Skeletal muscle tissue (tissue), 4 donors: ENCODE measurements around the gene TNRC6B. TPM values are rescaled to one million over a fixed set of nuclear protein-coding genes. Genes with fewer than 3 reads are reported as not detected.

Source experiments
- H3K27ac ChIP-seq: one replicate; pipeline ENCODE4 v1.7.0; 2013; ENCODE audit warnings: mild to moderate bottlenecking, low read depth, low read length, inconsistent platforms
- H3K27me3 ChIP-seq, 3 donors: one replicate each; pipeline ENCODE4 v1.7.0; 2013; ENCODE audit warnings: low read length in 3 of 3; ENCODE audit not compliant: control insufficient read depth in 3 of 3, insufficient read depth in 3 of 3
- H3K36me3 ChIP-seq, 3 donors: one replicate each; pipeline ENCODE4 v1.7.0; 2013; ENCODE audit warnings: low read length in 3 of 3; ENCODE audit not compliant: control insufficient read depth in 3 of 3, insufficient read depth in 3 of 3
- H3K4me1 ChIP-seq, 3 donors: one replicate each; pipeline ENCODE4 v1.7.0; 2013; ENCODE audit warnings: low read length in 3 of 3, mild to moderate bottlenecking in 3 of 3; ENCODE audit not compliant: control insufficient read depth in 3 of 3, insufficient read depth in 3 of 3
- H3K4me3 ChIP-seq, 3 donors: one replicate each; pipeline ENCODE4 v1.7.0; 2013; ENCODE audit warnings: low read length in 3 of 3
- H3K9ac ChIP-seq, 3 donors: one replicate each; pipeline ENCODE4 v1.7.0; 2013; ENCODE audit warnings: low read length in 3 of 3, mild to moderate bottlenecking in 3 of 3, moderate library complexity in 2 of 3, low read depth in 1 of 3
- H3K9me3 ChIP-seq, 3 donors: one replicate each; pipeline ENCODE4 v1.7.0; 2013; ENCODE audit warnings: low read length in 3 of 3; ENCODE audit not compliant: control insufficient read depth in 3 of 3
- total RNA-seq: library from RNA; depleted of rRNA; stranded (reverse); fragments of >200 nt; gene quantifications from one replicate; pipeline ENCODE4 v1.2.3, GENCODE V29; 2014
- donor health status: Osteomylitis.

TNRC6B gene
- total RNA-seq, 1 donor from 2014 or later = 28.2 TPM

DNA sequence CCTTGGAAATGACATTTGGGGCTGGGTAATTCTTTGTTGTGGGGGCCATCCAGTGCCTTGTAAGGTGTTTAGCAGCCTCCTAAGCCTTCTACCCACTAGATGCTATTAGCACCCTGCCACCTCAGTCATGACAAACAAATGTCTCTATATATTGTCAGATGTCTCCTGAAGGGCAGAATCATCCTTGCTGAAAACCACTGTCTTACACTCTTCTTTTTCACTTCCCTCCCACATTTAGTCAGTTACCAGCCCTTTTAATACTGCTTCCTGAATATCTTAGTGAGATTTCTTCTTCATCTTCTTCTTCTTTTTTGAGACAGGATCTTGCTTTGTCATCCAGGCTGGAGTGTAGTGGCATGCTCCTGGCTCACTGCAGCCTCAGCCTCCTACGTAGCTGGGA, 33.1 kb downstream of the TNRC6B start:
- Histone ChIP-seq H3K27ac (no peak overlapping the region), H3K27me3 (no peaks in the 10 kb centered on the region), H3K4me1 (peaks cover 40 to 44% (median 44%) of the 10 kb centered on the region in 3 donors)

DNA sequence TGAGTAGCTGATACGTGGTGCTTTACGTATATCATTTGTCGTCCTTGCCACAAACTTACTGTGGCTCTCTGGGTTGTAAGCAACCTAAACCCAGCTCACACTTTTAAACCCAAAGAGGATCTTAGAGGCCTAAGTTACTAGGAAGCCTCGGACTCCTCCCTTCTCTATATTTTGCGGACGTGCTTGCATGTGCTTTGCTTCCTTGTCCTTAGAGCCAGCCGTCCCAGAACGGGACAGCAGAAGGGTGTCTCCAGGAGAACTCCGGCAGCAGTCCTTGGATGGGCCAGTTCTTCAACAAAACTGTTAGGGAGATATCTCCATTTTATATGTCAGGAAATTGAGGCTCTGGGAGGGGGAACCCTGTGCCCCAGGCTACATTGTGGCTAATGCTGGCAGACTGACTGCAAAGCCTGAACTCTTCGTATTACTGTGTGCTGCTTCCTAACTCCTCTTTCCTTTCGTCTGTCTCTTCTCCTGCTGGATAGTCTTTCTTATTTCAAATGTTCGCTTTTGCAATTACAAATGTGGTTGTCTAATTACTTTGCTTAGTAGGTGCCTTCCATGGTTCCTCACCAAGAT, 33.8 kb downstream of the TNRC6B start:
- Histone ChIP-seq H3K9ac (peak overlapping the region in 1 of 3 donors; percentile 4), H3K27ac (no peak overlapping the region), H3K4me3 (no peak overlapping the region), H3K36me3 (no peaks in the 10 kb centered on the region), H3K27me3 (no peaks in the 10 kb centered on the region), H3K9me3 (no peaks in the 10 kb centered on the region), H3K4me1 (peaks cover 47 to 50% (median 49%) of the 10 kb centered on the region in 3 donors)

More for the DNA sequence above, 33.1 kb downstream of the TNRC6B start:
- no peak overlapping the region for H3K9ac ChIP-seq
- no peaks in the 10 kb centered on the region for H3K9me3 ChIP-seq
- H3K36me3 ChIP-seq = no peaks in the 10 kb centered on the region
- H3K4me3 ChIP-seq = no peak overlapping the region

- H3K4me3 ChIP-seq = no peak overlapping the region
- H3K9me3 ChIP-seq = no peaks in the 10 kb centered on the region
- H3K27ac ChIP-seq = no peak overlapping the region
- no peak overlapping the region for H3K9ac ChIP-seq
- no peaks in the 10 kb centered on the region for H3K27me3 ChIP-seq
- H3K4me1 ChIP-seq = peaks cover 47 to 54% (median 49%) of the 10 kb centered on the region in 3 donors
- H3K36me3 ChIP-seq = no peaks in the 10 kb centered on the region
Measured at GRCh38 chr22:40212121-40212520, 34.4 kb downstream of the TNRC6B start.

DNA sequence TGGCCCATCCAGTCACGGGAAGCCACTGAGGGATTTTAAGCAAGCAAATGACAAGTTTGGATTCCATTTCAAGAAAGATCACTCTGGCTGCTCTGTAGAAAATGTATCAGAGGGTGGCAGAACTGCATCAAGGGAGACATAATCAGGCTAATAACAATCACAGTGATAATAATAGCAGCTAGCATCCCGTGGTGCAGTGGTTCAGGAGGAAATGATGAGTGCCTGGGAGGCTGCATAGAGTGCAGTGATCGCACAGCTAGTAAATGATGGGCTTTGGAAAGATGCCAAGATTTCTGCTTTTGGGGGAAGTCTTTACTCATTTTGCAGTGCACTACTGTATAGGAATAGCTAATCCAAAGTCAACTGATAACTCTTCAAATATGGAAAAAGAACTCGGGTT, 35.8 kb downstream of the TNRC6B start:
- Histone ChIP-seq H3K27me3 (no peaks in the 10 kb centered on the region), H3K27ac (no peak overlapping the region), H3K36me3 (no peaks in the 10 kb centered on the region), H3K4me1 (peaks cover 46 to 53% (median 49%) of the 10 kb centered on the region in 3 donors), H3K9me3 (no peaks in the 10 kb centered on the region), H3K9ac (no peak overlapping the region), H3K4me3 (no peak overlapping the region)

GRCh38 chr22:40215266-40215665, 37.5 kb downstream of the TNRC6B start:
- no peak overlapping the region for H3K4me3 ChIP-seq
- peaks cover 44 to 64% (median 56%) of the 10 kb centered on the region in 3 donors for H3K4me1 ChIP-seq
- H3K9ac ChIP-seq = no peak overlapping the region
- no peaks in the 10 kb centered on the region for H3K27me3 ChIP-seq
- H3K9me3 ChIP-seq = no peaks in the 10 kb centered on the region
- no peak overlapping the region for H3K27ac ChIP-seq
- H3K36me3 ChIP-seq = no peaks in the 10 kb centered on the region

DNA sequence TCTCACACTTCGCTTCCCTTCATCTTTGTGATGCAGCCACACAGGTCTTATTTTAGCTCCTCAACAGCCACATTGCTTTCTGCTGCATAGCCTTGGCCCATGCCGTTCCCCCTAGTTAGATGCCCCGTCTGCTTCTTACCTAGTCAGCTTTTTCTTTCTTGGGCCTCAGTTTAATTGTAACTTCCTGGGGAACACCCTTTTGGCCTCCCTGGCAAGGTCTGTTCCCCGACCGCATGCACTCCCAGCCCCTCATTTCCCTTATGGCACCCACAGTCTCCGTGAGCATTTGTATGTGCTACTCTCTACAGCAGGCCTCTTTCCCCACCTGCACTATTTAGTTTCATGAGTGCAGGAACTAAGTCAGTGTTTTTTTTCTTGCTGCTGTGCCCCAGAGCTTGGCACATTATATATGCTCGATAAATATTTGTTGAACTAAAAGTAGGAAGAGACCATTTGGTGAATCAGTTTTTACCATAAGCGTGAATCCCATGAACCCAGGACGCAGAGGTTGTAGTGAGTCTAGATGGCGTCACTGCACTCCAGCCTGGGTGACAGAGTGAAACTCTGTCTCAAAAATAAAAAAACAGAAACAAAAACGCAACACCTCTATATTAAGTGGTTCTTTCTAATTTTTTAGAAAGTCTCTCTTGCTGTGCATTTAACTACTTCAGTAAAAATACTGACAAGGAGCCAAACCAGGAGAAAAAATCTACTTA, 38.5 kb downstream of the TNRC6B start:
- H3K4me1 ChIP-seq = peaks cover 53 to 66% (median 57%) of the 10 kb centered on the region in 3 donors
- no peak overlapping the region for H3K4me3 ChIP-seq
- H3K9me3 ChIP-seq = no peaks in the 10 kb centered on the region
- H3K36me3 ChIP-seq = no peaks in the 10 kb centered on the region
- peak overlapping the region; percentile 12 for H3K27ac ChIP-seq
- H3K9ac ChIP-seq = no peak overlapping the region
- no peaks in the 10 kb centered on the region for H3K27me3 ChIP-seq

- Histone ChIP-seq H3K27me3 (no peaks in the 10 kb centered on the region), H3K9ac (no peak overlapping the region), H3K27ac (no peak overlapping the region), H3K4me1 (peaks cover 44 to 57% (median 47%) of the 10 kb centered on the region in 3 donors), H3K9me3 (no peaks in the 10 kb centered on the region), H3K36me3 (no peaks in the 10 kb centered on the region), H3K4me3 (no peak overlapping the region)
Measured at GRCh38 chr22:40218152-40218551, 40.4 kb downstream of the TNRC6B start.

- Histone ChIP-seq H3K4me3 (no peak overlapping the region), H3K9ac (no peak overlapping the region), H3K4me1 (peaks cover 40 to 53% (median 43%) of the 10 kb centered on the region in 3 donors), H3K27me3 (no peaks in the 10 kb centered on the region), H3K27ac (no peak overlapping the region), H3K9me3 (no peaks in the 10 kb centered on the region), H3K36me3 (no peaks in the 10 kb centered on the region)
Measured at GRCh38 chr22:40218723-40219294, 41.1 kb downstream of the TNRC6B start.

- H3K27ac ChIP-seq = peak overlapping the region; percentile 25
- H3K4me1 ChIP-seq = peaks cover 37 to 47% (median 44%) of the 10 kb centered on the region in 3 donors
- H3K27me3 ChIP-seq = no peaks in the 10 kb centered on the region
- H3K9ac ChIP-seq = peak overlapping the region in 1 of 3 donors; percentile 5
- no peaks in the 10 kb centered on the region for H3K9me3 ChIP-seq
- no peak overlapping the region for H3K4me3 ChIP-seq
- H3K36me3 ChIP-seq = no peaks in the 10 kb centered on the region
Measured at GRCh38 chr22:40220316-40221054, 42.8 kb downstream of the TNRC6B start.
